Measurements from ENCODE around the gene KRT25. TPM values are rescaled to one million over a fixed set of nuclear protein-coding genes. Genes with fewer than 3 reads are reported as not detected.

KRT25 gene
- total RNA-seq, 1 donor from 2014 or later, result not detected

DNA sequence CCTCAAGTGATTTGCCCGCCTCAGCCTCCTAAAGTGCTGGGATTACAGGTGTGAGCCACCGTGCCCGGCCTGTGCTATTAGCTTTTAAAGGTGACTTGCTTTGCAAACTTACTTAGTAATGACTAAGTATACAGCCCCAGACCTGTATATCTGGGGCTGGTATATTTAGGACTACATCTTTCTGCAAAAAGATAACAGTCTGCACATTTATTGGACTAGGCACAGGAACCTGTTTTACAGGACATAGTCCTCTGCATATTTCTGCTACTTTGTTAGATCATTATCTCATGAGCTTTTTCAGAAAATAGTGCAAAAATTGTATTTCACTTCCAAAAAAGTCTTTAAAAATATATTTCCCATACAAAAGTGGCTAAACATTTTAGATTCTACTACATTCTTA is 52.9 kb downstream of the KRT25 start:
- intact Hi-C loops (cut with DNase I), result no loop called here
- no peak for DNase-seq (ENCODE audit: low spot score)

GRCh38 chr17:40699853-40700252 is 55.3 kb downstream of the KRT25 start:
- intact Hi-C loops (cut with DNase I), result no loop called here
- no peak for DNase-seq (ENCODE audit: low spot score)

- intact Hi-C loops (cut with DNase I), result no loop called here
- DNase-seq (ENCODE audit: low spot score), result no peak
Measured at GRCh38 chr17:40699371-40699770, 55.8 kb downstream of the KRT25 start.

Other genes with a start within 250 kb of the KRT25 start
- 0.32 TPM for gene CCR7, start 189.9 kb downstream of the KRT25 start, total RNA-seq
- 77.7 TPM for gene SMARCE1, start 107.5 kb downstream of the KRT25 start, total RNA-seq
- gene KRT222, start 90.2 kb downstream of the KRT25 start, total RNA-seq, result not detected
- gene KRT24, start 51.6 kb downstream of the KRT25 start, total RNA-seq, result not detected
- gene KRT26, start 16.9 kb upstream of the KRT25 start, total RNA-seq, result not detected
- not detected for gene KRT27, start 27.2 kb upstream of the KRT25 start, total RNA-seq
- not detected for gene KRT28, start 44.6 kb upstream of the KRT25 start, total RNA-seq
- gene KRT10, start 67.3 kb upstream of the KRT25 start, total RNA-seq, result 45.2 TPM
- not detected for gene KRT12, start 111.9 kb upstream of the KRT25 start, total RNA-seq
- not detected for gene KRT20, start 129.9 kb upstream of the KRT25 start, total RNA-seq
- gene KRT23, start 182.3 kb upstream of the KRT25 start, total RNA-seq, result 0.13 TPM
- gene KRT39, start 211.6 kb upstream of the KRT25 start, total RNA-seq, result not detected
- not detected for gene KRT40, start 229.0 kb upstream of the KRT25 start, total RNA-seq
- not detected for gene KRTAP3-3, start 238.8 kb upstream of the KRT25 start, total RNA-seq
- not detected for gene KRTAP3-2, start 244.6 kb upstream of the KRT25 start, total RNA-seq